SH-SY5Y (cell line): ENCODE data around the gene ZNF544.

Source experiments
- GATA2 ChIP-seq: IDR thresholded peaks from 2 replicates; pipeline ENCODE4 v1.6.1; 2011; ENCODE audit warnings: mild to moderate bottlenecking, low read depth, low read length
- GATA3 ChIP-seq: IDR thresholded peaks from 2 replicates; pipeline ENCODE4 v1.6.1; 2011; ENCODE audit warnings: low read depth, mild to moderate bottlenecking, low read length, moderate library complexity

- no peak for TF ChIP-seq GATA2
- no peak for TF ChIP-seq GATA3
Observed at GRCh38 chr19:58182577-58182988, 46.1 kb upstream of the ZNF544 start.
